HCT116 (cell line): ENCODE results near the gene LASP1NB.

ENCODE experiments used
- EGR1 ChIP-seq: IDR thresholded peaks from 2 replicates; pipeline ENCODE4 v1.6.1; 2012; ENCODE audit warnings: low read depth
- EZH2 ChIP-seq: fragments of 200-600 bp; sonication (generic); IDR thresholded peaks from 2 replicates; pipeline ENCODE4 v1.6.1; 2017; ENCODE audit warnings: antibody characterized with exemption, mixed run types
- POLR2A ChIP-seq: IDR thresholded peaks from 2 replicates; pipeline ENCODE4 v1.7.0; 2011; ENCODE audit warnings: borderline replicate concordance; ENCODE audit not compliant: insufficient read depth, insufficient read length; ENCODE audit errors: extremely low read depth
- SP1 ChIP-seq: IDR thresholded peaks from 2 replicates; pipeline ENCODE4 v1.6.1; 2012; ENCODE audit warnings: low read depth
- TF ChIP-seq, protein P1 (sequence below), 3 experiments: fragments of 200-600 bp in 1 of 3; sonication (generic) in 1 of 3; IDR thresholded peaks in 2 of 3; conservative IDR thresholded peaks in 1 of 3; 2 replicates each; pipeline ENCODE4 v1.5.1; 2012 to 2017; ENCODE audit warnings: low read depth in 2 of 3, low read length in 2 of 3, antibody characterized with exemption in 1 of 3, borderline replicate concordance in 1 of 3, control low read depth in 1 of 3, mild to moderate bottlenecking in 1 of 3, mixed read lengths in 1 of 3, mixed run types in 1 of 3, moderate library complexity in 1 of 3; ENCODE audit not compliant: insufficient read depth in 1 of 3
- TF ChIP-seq, protein P2 (sequence below): IDR thresholded peaks from 2 replicates; pipeline ENCODE4 v1.6.1; 2012; ENCODE audit warnings: low read depth

DNA sequence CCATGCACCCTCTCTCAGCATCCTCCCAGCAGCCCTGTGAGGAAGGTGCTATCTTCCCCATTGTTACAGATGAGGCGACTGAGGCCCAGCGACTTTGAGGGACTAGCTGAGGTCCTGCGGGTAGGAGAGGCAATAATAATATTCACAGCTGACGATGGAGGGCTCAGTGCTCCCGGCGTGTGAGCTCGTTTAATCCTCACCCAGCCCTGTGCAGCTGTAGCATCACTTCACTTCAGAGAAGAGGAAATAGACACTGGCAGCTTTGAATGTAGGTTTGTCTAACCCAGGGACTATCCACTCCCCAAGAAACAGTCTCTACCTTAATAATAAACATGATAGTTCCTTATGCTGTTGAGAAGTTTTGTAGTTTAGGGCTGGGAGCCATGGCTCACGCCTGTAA lies 34.0 kb upstream of the LASP1NB start:
- TF ChIP-seq, protein P1, sequence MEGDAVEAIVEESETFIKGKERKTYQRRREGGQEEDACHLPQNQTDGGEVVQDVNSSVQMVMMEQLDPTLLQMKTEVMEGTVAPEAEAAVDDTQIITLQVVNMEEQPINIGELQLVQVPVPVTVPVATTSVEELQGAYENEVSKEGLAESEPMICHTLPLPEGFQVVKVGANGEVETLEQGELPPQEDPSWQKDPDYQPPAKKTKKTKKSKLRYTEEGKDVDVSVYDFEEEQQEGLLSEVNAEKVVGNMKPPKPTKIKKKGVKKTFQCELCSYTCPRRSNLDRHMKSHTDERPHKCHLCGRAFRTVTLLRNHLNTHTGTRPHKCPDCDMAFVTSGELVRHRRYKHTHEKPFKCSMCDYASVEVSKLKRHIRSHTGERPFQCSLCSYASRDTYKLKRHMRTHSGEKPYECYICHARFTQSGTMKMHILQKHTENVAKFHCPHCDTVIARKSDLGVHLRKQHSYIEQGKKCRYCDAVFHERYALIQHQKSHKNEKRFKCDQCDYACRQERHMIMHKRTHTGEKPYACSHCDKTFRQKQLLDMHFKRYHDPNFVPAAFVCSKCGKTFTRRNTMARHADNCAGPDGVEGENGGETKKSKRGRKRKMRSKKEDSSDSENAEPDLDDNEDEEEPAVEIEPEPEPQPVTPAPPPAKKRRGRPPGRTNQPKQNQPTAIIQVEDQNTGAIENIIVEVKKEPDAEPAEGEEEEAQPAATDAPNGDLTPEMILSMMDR (IDR thresholded peaks at IDR 0.05 in 2 of 3, conservative IDR thresholded peaks at IDR 0.05 in 1 of 3; ENCODE audit: borderline replicate concordance in 1 of 3, insufficient read depth in 1 of 3, low read depth in 2 of 3, low read length in 2 of 3), result no peak
- TF ChIP-seq, protein P2, sequence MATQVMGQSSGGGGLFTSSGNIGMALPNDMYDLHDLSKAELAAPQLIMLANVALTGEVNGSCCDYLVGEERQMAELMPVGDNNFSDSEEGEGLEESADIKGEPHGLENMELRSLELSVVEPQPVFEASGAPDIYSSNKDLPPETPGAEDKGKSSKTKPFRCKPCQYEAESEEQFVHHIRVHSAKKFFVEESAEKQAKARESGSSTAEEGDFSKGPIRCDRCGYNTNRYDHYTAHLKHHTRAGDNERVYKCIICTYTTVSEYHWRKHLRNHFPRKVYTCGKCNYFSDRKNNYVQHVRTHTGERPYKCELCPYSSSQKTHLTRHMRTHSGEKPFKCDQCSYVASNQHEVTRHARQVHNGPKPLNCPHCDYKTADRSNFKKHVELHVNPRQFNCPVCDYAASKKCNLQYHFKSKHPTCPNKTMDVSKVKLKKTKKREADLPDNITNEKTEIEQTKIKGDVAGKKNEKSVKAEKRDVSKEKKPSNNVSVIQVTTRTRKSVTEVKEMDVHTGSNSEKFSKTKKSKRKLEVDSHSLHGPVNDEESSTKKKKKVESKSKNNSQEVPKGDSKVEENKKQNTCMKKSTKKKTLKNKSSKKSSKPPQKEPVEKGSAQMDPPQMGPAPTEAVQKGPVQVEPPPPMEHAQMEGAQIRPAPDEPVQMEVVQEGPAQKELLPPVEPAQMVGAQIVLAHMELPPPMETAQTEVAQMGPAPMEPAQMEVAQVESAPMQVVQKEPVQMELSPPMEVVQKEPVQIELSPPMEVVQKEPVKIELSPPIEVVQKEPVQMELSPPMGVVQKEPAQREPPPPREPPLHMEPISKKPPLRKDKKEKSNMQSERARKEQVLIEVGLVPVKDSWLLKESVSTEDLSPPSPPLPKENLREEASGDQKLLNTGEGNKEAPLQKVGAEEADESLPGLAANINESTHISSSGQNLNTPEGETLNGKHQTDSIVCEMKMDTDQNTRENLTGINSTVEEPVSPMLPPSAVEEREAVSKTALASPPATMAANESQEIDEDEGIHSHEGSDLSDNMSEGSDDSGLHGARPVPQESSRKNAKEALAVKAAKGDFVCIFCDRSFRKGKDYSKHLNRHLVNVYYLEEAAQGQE, result no peak
- TF ChIP-seq EZH2 (no peak), POLR2A (no peak), SP1 (no peak), EGR1 (no peak)
